ENCODE results near the gene GSG1L. TPM values are rescaled to one million over a fixed set of nuclear protein-coding genes. Genes with fewer than 3 reads are reported as not detected.

GSG1L gene
- total RNA-seq, 2 donors from 2014 or later = 13.9 to 34.7 TPM

DNA sequence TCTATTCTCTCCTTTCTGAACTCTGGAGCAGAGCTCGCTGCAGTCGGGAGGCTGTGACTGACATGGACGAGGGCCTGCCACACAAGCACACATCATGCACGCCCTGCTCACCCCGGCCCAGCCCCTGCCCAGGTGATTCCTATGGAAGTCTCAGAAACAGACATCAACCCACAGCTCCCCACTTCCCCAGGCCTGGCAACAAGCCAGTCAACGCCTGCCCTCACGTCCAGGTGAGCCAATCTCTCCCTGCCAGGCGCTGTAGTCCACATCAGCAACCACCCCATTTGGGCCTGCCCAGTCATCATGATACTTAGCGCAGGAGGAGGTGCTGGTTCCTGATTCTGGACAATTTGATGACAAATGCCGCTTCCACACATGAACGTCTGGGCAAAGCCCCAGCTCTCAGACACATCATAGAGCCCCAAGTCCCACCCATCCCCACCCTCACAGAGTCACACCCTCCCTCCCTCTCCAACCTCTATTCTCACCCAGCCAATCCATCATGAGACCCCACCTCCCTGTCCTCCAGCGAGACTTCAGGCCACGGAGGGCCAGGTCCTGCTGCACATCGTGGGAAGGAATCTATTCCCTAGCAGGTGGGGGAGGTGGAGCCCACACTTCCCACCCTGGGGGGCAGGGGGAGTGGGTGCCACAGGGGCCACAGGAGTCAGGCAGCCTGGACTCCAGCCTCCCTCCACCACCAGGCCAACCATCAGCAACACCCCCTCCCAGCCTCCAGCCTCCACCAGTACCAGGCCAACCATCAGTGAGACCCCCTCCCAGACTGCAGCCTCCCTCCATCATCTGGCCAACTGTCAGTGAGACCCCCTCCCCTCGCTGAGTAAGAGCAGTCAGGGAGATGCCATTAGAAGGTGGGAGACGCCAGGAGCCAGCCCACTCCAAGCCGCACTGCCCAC lies 33.7 kb upstream of the GSG1L start:
- H3K4me1 ChIP-seq = no peaks in the 10 kb centered on the region
- peaks cover 44% of the 10 kb centered on the region for H3K36me3 ChIP-seq
- no peak for DNase-seq (ENCODE audit: low spot score)
- H3K4me3 ChIP-seq = no peak overlapping the region
- TF ChIP-seq, protein P1, sequence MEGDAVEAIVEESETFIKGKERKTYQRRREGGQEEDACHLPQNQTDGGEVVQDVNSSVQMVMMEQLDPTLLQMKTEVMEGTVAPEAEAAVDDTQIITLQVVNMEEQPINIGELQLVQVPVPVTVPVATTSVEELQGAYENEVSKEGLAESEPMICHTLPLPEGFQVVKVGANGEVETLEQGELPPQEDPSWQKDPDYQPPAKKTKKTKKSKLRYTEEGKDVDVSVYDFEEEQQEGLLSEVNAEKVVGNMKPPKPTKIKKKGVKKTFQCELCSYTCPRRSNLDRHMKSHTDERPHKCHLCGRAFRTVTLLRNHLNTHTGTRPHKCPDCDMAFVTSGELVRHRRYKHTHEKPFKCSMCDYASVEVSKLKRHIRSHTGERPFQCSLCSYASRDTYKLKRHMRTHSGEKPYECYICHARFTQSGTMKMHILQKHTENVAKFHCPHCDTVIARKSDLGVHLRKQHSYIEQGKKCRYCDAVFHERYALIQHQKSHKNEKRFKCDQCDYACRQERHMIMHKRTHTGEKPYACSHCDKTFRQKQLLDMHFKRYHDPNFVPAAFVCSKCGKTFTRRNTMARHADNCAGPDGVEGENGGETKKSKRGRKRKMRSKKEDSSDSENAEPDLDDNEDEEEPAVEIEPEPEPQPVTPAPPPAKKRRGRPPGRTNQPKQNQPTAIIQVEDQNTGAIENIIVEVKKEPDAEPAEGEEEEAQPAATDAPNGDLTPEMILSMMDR (IDR thresholded peaks at IDR 0.05) = no peak
- no peaks in the 10 kb centered on the region for H3K27me3 ChIP-seq
- H3K27ac ChIP-seq = no peak overlapping the region
- H3K9me3 ChIP-seq = no peaks in the 10 kb centered on the region

DNA sequence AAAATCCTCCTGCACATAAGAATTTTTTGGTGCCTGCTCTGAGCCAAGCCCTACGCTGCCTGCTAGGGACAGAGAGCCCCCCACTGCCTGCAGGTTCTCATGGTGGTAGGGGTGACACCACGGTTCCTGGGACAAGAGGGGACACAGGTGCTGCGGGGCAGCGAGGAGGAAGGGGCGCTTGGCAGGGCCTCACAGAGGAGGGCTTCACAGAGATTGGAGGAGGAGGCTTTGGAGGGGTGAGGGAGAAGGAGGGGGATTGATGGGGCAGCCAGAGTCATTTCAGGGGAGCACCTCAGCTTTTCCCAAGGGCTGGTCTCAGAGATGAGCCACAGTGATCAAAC lies 29.8 kb upstream of the GSG1L start:
- DNase-seq (ENCODE audit: low spot score) = no peak
- TF ChIP-seq, protein P1 (IDR thresholded peaks at IDR 0.05) = no peak
- H3K27ac ChIP-seq = no peak overlapping the region
- no peak overlapping the region for H3K4me3 ChIP-seq
- H3K4me1 ChIP-seq = no peaks in the 10 kb centered on the region
- H3K36me3 ChIP-seq = peaks cover 9% of the 10 kb centered on the region
- no peaks in the 10 kb centered on the region for H3K27me3 ChIP-seq
- no peaks in the 10 kb centered on the region for H3K9me3 ChIP-seq

DNA sequence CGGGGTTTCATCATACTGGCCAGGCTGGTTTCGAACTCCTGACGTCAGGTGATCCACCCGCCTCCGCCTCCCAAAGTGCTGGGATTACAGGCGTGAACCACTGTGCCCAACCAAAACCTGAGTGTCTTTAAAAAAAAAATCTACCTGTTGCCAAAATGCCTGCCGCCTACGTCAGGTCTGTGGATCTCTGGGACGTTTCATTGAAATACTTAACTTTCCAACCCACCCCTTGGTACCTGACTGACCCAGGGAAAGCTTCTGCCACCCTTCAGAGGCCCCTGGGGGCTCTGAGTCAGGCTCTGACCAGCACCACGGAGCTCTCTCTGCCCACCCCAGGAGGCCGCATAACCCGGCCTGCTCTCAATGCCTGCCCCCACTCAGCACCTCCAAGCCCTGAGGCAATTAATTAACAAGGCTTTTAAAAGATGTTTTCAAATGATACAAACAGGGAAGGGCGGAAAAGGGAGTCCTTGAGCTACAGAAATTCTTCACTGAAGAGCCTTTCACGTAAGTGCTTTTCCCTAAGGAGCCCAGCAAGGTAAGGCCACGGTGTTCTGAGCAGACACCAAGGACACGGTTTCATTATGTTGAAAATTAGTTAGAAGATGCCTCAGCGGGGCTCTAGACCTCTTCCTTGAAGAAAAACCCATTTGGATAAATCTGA lies 29.3 kb upstream of the GSG1L start:
- Histone ChIP-seq H3K36me3 (peaks cover 4% of the 10 kb centered on the region), H3K27me3 (no peaks in the 10 kb centered on the region), H3K9me3 (no peaks in the 10 kb centered on the region), H3K4me1 (no peaks in the 10 kb centered on the region), H3K4me3 (no peak overlapping the region), H3K27ac (no peak overlapping the region)
- DNase-seq (ENCODE audit: low spot score) = no peak
- TF ChIP-seq, protein P1 (IDR thresholded peaks at IDR 0.05) = no peak

DNA sequence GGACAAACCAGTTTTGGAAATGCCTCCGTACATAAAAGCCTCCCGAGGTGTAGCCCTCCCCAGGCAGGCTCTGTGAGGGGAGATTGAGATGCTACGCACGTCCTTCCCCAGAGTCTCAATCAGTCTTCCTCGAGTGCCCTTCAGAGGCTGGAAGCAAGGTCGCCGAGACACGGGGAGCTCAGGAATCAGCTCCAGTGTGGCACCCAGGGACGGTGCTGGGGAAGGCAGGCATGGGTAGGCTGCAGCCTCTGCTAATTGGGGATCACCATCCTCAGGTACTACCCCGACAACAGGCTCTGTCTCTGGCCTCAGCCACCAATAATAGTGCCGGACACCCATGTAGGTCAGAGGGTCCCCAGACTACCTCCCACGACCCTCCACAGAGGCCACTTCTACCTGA lies 28.1 kb upstream of the GSG1L start:
- H3K9me3 ChIP-seq = no peaks in the 10 kb centered on the region
- no peaks in the 10 kb centered on the region for H3K36me3 ChIP-seq
- H3K27me3 ChIP-seq = no peaks in the 10 kb centered on the region
- no peak for DNase-seq (ENCODE audit: low spot score)
- H3K4me1 ChIP-seq = no peaks in the 10 kb centered on the region
- H3K4me3 ChIP-seq = no peak overlapping the region
- no peak overlapping the region for H3K27ac ChIP-seq
- TF ChIP-seq, protein P1 (IDR thresholded peaks at IDR 0.05) = no peak

DNA sequence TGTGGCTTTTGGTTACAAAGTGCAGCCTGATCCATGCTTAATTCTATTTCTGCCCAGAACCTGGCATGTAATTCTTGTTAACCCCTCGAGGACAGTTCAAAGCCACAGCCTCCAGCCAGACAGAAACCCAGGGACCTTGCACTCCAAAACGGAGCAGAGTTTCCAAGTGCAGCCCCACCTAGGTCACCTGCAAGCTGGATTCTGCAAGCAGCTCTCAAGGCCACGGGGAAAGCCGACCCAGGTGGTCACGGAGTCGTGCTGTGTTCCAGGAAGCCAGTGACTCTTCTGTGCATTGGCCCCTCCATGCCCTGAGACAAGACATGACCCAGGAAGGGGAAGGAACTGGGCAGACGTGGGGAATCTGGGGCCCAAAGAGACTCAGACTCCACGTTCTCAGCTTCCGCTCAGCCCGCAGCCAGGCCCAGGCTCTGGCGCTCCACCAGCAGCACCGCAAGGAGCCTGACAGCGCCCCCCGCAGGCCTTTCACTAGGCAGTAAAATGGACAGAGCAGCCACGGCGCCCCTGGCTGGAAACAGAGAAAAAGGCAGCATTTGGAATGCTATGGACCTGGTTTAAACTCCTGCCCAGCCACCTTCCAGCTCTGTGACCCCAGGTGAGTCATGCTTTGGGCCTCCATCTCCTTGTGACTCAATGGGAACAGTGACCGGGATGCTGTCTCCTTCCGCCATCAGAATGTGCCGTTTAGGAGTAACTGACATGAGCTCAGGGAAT lies 27.3 kb upstream of the GSG1L start:
- H3K4me3 ChIP-seq = no peak overlapping the region
- H3K4me1 ChIP-seq = no peaks in the 10 kb centered on the region
- no peaks in the 10 kb centered on the region for H3K9me3 ChIP-seq
- TF ChIP-seq, protein P1 (IDR thresholded peaks at IDR 0.05) = no peak
- no peak overlapping the region for H3K27ac ChIP-seq
- H3K27me3 ChIP-seq = no peaks in the 10 kb centered on the region
- DNase-seq (ENCODE audit: low spot score) = no peak
- H3K36me3 ChIP-seq = no peaks in the 10 kb centered on the region

Measured in right atrium auricular region (tissue), 2 donors.